BE2C (cell line): Measurements from ENCODE around the gene ZNF575.
"Not testable (repeated sequence)": the region's sequence is repeated elsewhere in the genome, so short reads cannot be mapped to it uniquely, and the experiment has no call there.

Experiments
- DNase-seq: peaks from one replicate; pipeline ENCODE4 v3.0.0-alpha.2; 2020
- H3K27me3 ChIP-seq: fragments of 250-450 bp; sonication (Bioruptor Pico); 2 replicates; pipeline ENCODE4 v1.5.1; 2020; ENCODE audit warnings: mild to moderate bottlenecking
- H3K36me3 ChIP-seq: fragments of 250-450 bp; sonication (Bioruptor Pico); 2 replicates; pipeline ENCODE4 v1.5.1; 2020; ENCODE audit warnings: mild to moderate bottlenecking
- H3K4me1 ChIP-seq: fragments of 250-450 bp; sonication (Bioruptor Pico); 2 replicates; pipeline ENCODE4 v1.5.1; 2020
- H3K4me3 ChIP-seq: 2 replicates; pipeline ENCODE4 v1.5.1; 2011; ENCODE audit warnings: low read depth, low read length
- H3K9me3 ChIP-seq: fragments of 250-450 bp; sonication (Bioruptor Pico); 2 replicates; pipeline ENCODE4 v1.5.1; 2020
- CTCF ChIP-seq: IDR thresholded peaks from 2 replicates; pipeline ENCODE4 v1.5.1; 2012; ENCODE audit warnings: mild to moderate bottlenecking, low read depth, low read length

Gene ZNF575

GRCh38 chr19:43545981-43546380 lies 13.0 kb downstream of the ZNF575 start:
- H3K9me3 ChIP-seq, result no peaks in the 10 kb centered on the region
- TF ChIP-seq CTCF, result no peak
- H3K4me3 ChIP-seq, result no peak overlapping the region
- H3K36me3 ChIP-seq, result peaks cover 12% of the 10 kb centered on the region
- DNase-seq, result no peak
- no peaks in the 10 kb centered on the region for H3K4me1 ChIP-seq
- H3K27me3 ChIP-seq, result no peaks in the 10 kb centered on the region

- no peak overlapping the region for H3K4me3 ChIP-seq
- no peaks in the 10 kb centered on the region for H3K27me3 ChIP-seq
- TF ChIP-seq CTCF, result no peak
- peaks cover 13% of the 10 kb centered on the region for H3K36me3 ChIP-seq
- no peak for DNase-seq
- H3K9me3 ChIP-seq, result no peaks in the 10 kb centered on the region
- no peaks in the 10 kb centered on the region for H3K4me1 ChIP-seq
Measured at GRCh38 chr19:43546581-43546980, 13.6 kb downstream of the ZNF575 start.

DNA sequence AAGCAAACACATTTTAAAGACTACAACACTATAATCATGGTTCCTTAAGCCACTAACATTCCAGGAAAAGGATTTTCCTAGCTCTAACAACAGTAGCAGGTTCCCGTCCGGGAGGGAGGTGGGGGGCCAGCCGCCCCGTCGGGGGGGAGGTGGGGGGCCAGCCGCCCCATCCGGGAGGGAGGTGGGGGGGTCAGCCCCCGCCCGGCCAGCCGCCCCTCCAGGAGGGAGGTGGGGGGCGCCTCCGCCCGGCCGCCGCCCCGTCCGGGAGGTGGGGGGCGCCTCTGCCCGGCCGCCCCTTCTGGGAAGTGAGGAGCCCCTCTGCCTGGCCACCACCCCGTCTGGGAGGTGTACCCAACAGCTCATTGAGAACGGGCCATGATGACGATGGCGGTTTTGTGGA lies 14.9 kb downstream of the ZNF575 start:
- H3K9me3 ChIP-seq, DNase-seq, H3K4me1 ChIP-seq, H3K4me3 ChIP-seq, H3K27me3 ChIP-seq: not testable (repeated sequence)
- peaks cover 17% of the 10 kb centered on the region for H3K36me3 ChIP-seq

- DNase-seq, result no peak
- Histone ChIP-seq H3K27me3 (no peaks in the 10 kb centered on the region), H3K4me1 (no peaks in the 10 kb centered on the region), H3K4me3 (no peak overlapping the region), H3K9me3 (no peaks in the 10 kb centered on the region), H3K36me3 (peaks cover 22% of the 10 kb centered on the region)
- TF ChIP-seq CTCF, result no peak
Measured at GRCh38 chr19:43548706-43549105, 15.7 kb downstream of the ZNF575 start.

DNA sequence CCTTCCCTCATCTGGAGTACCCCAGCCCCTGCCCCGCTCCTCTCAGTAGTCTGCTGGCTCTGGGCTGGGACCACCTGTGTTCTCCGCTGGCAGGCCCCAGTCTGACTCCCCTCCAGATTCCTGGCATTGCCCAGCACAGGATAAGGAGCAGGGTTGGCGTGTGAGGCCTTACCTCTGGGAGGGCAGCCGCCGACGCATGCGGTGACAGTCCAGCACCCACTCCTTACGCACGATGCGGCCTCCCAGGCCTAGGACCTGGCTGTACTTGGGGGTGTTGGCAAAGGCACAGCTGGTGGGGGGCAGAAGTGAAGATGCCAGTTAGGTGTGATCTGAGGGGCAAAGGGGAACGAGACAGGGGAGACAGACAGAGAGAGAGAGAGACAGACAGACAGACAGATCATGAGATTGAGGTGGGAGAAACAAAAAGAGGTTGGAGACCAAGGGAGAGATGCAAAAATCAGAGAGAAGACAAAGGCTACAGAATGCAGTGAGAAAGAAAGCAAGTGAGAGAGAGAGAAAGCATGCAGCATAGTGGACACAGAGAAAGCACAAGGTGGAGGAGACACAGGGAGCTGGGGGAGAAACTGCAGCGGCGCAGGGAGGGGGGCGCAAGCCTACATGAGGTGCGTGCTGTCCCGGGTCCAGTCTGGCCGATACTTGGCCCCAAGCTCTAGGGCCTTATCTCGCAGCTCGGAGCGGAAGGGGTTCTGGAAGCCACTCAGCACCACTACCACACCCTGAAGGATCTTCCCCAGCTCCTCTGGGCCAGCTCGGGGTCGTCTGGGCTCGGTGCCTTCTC lies 18.6 kb downstream of the ZNF575 start:
- no peak overlapping the region for H3K4me3 ChIP-seq
- H3K27me3 ChIP-seq, result no peaks in the 10 kb centered on the region; the same call in 1 of the 2 replicates
- TF ChIP-seq CTCF, result no peak
- no peak for DNase-seq
- H3K4me1 ChIP-seq, result no peaks in the 10 kb centered on the region
- no peaks in the 10 kb centered on the region for H3K9me3 ChIP-seq
- peaks cover 40% of the 10 kb centered on the region for H3K36me3 ChIP-seq

GRCh38 chr19:43552198-43552450 lies 19.1 kb downstream of the ZNF575 start:
- H3K36me3 ChIP-seq, result peaks cover 40% of the 10 kb centered on the region
- H3K4me1 ChIP-seq, result no peaks in the 10 kb centered on the region
- H3K27me3 ChIP-seq, result no peaks in the 10 kb centered on the region; the same call in 1 of the 2 replicates
- no peak overlapping the region for H3K4me3 ChIP-seq
- H3K9me3 ChIP-seq, result no peaks in the 10 kb centered on the region
- DNase-seq, result no peak
- TF ChIP-seq CTCF, result no peak

DNA sequence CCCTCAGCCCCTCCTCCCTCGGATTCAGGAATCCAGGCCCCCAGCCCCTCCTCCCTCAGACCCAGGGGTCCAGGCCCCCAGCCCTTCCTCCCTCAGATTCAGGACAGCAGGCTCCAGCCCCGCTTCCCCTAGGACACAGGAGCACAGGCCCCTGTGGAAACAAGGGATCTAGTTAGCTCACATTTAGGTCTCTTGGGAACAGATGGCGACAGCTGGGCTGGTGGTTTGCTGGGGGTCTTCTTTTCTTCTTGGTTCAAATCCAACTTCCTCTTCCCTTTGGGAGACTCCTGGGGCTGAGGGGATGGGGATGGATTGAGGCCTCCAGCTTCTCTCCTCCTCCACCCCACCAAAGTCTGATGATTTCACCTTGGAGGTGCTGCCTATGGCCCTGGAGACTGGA lies 19.6 kb downstream of the ZNF575 start:
- no peaks in the 10 kb centered on the region for H3K9me3 ChIP-seq
- H3K4me1 ChIP-seq, result no peaks in the 10 kb centered on the region
- H3K4me3 ChIP-seq, result no peak overlapping the region
- no peak for TF ChIP-seq CTCF
- no peaks in the 10 kb centered on the region; the same call in 1 of the 2 replicates for H3K27me3 ChIP-seq
- H3K36me3 ChIP-seq, result peaks cover 40% of the 10 kb centered on the region
- DNase-seq, result no peak
